Stimulated activated CD4-positive, alpha-beta T cell treated with anti-CD3 and anti-CD28 coated beads, Interleukin-12 subunit alpha, Interleukin-12 subunit beta, amount 100 ng/mL, for 4 hours (primary cell): ENCODE measurements around the gene PHACTR4.
"Not testable (repeated sequence)": the region's sequence is repeated elsewhere in the genome, so short reads cannot be mapped to it uniquely, and the experiment has no call there.

Experiments used
- DNase-seq: peaks from one replicate; pipeline ENCODE4 v3.0.0-alpha.2; 2020

The PHACTR4 gene

DNA sequence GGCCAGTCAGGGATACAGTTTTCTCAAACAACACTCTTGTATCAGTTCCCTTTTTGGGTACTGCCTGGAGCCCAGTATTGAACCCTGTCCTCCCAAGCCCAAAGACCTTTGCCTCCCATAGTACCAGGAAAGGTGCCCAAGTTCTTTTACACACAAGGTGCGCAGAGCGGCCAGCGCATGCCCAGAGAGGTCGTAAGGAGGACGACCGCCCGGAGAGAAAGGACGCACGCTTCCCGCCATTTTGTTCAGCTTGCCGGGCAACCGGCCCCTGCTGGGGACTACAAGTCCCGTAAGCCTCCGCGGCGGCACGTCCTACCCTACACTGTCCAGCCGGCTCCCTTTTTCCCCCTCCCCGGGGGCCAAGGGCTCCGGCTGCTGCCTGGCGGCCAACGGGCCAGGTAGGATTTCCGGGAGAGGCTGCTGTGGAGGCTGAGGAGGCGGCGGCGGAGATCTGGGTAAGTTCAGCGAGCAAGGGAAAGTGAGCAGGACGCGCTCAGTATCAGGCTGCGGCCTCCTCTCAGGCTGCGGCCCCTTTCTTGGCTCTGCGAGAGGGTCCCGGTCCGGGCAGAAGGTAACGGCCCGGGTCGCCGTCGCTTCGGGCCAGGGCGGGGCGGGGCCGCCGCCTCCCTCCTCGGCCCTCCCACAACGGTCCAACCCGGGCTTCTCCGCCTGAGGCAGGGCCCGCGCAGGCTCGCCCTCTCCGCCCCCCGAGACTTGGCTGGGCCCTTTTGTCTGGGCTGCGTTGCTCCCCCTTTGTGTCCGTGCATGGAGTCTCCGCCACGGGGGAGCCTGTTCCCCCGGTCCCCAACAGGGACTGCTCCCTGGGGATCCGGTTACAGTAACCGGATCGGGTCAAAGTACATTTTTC, at the start of gene PHACTR4:
Gene PHACTR4, plus strand, starts transcription at position 370 of the 868 bp plus-strand sequence. CDS start 37,708 bp downstream, outside the sequence.
- peak; percentile 79 for DNase-seq

DNA sequence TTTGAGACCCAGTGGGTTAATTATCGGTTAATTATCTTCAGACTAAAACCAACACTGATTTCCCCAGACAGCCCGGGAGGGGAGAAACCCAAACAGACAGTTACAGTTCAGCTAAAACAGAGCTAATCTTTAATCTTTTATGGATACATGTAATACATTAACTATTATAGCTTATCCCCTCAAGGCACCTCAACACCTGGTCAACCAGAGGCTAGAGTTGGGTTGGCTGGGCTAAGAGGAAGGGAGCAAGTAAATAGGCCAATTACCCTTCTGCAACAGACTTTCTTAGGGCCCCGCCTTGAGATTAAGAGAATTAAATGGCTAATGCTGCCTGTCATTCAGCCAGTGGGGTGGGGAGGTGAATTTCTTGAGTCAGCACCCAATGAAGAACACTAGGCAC, 47.3 kb upstream of the PHACTR4 start:
- no peak for DNase-seq

DNA sequence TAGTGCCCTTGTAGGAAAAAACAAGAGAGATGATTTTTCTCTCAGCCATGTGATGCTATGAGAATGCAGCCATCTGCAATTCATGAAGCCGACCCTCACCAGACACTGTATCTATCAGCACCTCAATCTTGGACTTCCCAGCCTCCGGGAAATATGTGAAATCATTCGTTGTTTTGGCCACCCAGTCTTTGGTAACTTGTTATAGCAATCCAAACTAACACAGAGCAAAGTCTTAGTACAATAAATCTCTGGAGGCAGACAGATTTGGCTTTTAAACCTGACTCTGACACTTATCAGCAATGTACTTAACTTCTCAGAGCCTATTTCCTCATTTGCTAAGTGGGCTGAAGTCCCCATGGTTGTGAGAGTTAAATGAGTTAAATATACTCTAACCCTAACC, 45.8 kb upstream of the PHACTR4 start:
- no peak for DNase-seq

DNA sequence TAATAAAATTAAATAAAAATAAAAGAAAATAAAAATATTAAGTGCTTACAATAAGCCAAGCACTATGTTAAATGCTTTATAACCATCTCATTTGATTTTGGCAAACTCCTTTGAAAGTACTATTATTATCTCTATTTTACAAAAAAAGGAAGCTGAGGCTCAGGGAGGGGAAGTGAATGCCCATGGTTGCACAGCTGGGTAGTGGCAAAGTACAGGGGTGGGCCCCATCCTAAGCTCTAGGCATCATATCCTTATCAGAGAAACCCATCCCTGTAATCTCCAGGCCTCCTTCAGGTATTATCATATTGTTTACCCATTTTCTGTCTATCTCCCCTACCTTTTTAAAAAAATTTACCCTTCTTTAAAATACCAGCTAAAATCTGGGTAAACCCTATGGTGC, 43.0 kb upstream of the PHACTR4 start:
- no peak for DNase-seq

DNA sequence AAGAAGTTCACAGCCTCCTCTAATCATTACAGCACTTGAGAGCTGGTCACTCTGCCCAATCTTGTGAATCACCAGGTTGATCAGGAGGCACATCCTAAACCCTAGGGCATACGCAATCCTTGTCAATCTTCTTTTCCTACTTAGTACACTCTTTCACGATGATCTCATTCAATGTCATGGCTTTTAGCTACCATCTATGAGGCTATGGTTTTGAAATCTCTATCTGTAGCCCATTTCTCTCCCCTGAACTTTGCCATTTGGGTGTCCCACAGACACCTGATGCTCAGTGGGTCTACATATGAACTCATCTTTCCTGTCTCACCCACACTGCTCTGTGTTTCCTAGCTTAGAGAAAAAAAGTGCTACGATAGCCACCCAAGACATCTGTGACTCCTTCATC, 42.6 kb upstream of the PHACTR4 start:
- no peak for DNase-seq

DNA sequence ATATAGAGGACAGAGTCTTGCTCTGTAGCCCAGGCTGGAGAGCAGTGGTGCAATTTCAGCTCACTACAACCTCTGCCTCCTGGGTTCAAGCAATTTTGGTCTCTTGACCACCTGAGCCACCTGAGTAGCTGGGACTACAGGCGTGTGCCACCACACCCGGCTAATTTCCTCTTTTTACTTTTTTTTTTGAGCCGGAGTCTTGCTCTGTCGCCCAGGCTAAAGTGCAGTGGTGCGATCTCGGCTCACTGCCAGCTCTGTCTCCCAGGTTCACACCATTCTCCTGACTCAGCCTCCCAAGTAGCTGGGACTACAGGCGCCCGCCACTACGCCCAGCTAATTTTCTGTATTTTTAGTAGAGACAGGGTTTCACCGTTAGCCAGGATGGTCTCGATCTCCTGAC, 42.1 kb upstream of the PHACTR4 start:
- DNase-seq: not testable (repeated sequence)

DNA sequence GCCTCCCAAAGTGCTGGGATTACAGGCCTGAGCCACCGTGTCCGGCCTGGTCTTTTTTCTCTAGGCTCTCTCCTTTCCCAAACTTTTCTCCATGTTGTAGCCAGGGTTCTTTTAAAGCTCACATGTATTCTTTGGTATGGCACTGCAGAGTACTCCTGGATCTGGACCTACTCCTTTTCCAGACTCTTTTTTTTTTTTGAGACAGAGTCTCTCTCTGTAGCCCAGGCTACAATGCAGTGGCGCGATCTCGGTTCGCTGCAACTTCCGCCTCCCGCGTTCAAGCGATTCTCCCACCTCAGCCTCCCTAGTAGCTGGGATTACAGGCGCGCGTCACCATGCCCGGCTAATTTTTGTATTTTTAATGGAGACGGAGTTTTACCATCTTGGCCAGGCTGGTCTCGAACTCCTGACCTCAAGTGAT, 41.3 kb upstream of the PHACTR4 start:
- DNase-seq: no peak

DNA sequence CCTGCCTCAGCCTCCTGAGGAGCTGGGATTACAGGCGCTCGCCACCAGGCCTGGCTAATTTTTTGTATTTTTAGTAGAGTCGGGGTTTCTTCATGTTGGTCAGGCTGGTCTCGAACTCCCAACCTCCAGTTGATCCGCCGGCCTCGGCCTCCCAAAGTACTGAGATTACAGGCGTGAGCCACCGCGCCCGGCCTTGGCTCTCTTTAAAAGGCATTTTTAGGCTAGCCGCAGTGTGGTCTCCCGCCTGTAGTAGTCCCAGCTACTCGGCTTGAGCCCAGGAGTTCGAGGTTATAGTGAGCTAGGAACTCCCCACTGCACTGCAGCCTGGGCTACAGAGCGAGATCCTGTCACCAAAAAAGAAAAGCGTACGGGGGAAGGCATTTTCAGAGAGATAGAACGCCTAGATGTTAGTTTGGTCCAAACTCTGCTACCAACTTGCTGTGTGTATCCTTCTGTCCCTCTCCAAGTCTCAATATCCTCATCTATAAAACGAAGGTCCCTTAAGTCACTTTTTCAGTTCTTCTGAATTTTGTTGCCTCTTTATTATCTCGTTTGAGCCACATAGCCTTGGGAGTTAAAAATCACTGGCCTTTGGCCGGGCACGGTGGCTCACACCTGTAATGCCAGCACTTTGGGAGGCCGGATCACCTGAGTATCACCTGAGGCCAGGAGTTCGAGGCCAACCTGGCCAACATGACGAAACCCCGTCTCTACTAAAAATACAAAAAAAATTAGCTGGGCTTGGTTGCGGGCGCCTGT, 40.0 kb upstream of the PHACTR4 start:
- DNase-seq: no peak

DNA sequence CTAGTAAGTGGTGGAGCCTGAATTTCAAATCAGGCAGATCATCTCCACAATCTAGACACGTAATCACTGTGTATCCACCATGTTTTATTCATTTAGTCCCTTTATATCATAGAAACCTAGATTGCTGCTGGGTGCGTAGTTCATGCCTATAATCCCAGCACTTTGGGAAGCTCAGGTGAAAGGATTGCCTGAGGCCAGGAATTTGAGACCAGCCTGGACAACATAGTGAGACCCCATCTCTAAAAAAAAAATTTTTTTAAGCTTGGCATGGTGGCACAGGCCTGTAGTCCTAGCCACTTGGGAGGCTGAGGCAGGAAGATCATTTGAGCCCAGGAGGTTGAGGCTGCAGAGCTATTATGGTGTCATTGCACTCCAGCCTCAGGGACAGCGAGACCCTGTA, 30.6 kb upstream of the PHACTR4 start:
- no peak for DNase-seq

DNA sequence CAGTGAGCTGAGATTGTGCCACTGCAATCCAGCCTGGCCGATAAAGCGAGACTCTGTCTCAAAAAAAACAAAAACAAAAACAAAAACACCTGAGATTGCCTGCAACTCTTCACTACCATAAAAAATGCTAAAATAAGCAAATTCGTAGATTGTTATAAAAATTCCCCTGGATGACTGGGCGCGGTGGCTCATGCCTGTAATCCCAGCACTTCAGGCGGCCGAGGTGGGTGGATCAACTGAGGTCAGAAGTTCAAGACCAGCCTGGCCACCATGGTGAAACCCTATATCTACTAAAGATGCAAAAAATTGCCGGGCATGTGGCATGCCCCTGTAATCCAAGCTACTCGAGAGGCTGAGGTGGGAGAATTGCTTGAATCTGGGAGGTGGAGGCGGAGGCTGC, 30.0 kb upstream of the PHACTR4 start:
- no peak for DNase-seq

DNA sequence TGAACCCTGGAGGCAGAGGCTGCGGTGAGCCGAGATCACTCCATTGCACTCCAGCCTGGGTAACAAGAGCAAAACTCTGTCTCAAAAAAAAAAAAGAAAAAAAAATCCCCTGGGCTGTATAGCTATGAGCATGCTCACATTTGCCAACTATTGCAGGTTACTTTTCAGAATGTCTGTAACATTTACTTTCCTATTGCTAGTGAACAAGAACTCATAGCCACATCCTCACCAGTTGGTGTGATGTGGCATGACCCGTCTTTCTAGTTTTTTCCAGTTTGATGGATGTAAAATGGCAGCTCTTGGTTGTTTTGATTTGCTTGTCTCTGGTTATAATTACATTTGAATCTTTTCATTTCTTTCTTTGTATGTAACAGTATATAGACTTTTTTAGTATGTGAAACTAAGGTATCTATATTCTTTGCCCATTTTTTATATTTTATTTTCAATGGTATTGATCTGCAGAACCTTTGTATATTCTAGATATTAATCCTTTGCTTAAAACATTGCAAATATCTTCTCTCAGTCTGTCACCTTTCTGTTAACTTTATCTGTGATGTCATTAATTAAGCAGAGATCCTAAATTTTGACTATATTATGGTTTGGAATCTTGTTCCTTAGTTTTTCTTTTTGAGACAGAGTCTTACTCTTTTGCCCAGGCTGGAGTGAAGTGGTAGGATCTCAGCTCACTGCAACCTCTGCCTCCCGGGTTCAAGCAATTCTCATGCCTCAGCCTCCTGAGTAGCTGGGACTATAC, 29.1 kb upstream of the PHACTR4 start:
- no peak for DNase-seq

DNA sequence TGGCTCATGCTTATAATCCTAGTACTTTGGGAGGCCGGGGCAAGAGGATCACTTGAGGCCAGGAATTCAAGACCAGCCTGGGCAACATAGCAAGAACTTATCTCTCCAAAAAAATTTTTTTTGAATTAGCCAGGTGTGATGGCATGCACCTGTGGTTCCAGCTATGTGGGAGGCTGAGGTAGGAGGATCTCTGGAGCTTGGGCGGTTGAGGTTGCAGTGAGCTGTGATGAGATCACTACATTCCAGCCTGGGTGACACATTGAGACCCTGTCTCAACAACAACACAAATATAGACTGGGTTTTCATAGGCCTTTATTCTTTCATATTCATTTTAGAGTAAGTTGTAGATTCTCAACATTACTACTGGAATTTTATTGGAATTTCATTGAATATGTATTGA, 27.9 kb upstream of the PHACTR4 start:
- no peak for DNase-seq

DNA sequence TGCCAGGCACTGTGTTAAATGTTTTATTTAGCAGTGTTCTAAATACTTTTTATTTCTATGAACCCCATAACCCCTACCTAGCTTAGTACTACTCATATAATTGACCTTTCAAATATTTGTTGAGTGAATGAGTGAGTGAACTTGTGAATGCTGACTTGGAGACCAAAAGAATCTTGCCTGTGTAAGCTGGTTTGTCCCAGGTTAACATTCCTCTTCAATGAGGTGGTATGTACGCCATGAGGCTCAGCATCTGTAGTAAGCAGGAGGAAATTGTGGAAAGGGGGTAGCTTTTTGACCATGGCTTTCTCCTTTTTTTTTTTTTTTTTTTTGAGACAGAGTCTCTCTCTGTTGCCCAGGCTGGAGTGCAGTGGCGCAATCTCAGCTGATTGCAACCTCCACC, 26.1 kb upstream of the PHACTR4 start:
- no peak for DNase-seq

DNA sequence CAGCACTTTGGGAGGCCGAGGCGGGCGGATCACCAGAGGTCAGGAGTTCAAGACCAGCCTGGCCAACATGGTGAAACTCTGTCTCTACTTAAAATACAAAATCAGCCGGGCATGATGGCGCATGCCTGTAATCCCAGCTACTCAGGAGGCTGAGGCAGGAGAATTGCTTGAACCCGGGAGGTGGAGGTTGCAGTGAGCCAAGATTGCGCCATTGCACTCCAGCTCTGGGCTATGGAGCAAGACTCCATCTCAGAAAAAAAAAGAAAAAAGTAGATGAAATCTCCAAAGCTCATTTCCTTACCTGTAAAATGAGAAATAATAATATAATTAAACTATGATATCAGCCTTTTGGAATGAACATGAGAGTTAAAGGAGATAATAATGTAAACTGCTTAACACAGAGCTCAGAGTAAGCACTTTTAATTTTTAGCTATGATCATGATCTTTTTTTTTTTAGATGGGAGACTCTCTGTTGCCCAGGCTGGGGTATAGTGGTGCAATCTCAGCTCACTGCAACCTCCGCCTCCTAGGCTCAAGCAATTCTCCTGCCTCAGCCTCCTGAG, 16.2 kb upstream of the PHACTR4 start:
- not testable (repeated sequence) for DNase-seq

DNA sequence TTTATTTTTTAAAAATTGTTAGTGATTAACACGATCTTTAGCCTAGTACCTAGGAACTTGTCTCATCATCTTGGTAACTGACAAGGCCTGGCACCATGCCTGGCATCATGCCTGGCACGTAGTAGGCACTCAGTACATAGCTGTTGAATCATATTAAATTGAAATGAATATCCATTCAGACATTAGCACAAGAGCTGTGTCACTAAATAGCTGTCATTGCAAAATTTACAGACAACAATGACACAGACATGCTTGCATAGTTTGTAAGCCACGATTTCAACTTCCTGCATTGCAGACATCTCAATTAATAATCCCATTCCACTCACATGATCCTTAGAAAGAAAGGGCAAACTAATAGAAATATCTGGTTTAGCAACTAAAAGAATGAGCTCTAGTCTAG, 15.4 kb upstream of the PHACTR4 start:
- no peak for DNase-seq

DNA sequence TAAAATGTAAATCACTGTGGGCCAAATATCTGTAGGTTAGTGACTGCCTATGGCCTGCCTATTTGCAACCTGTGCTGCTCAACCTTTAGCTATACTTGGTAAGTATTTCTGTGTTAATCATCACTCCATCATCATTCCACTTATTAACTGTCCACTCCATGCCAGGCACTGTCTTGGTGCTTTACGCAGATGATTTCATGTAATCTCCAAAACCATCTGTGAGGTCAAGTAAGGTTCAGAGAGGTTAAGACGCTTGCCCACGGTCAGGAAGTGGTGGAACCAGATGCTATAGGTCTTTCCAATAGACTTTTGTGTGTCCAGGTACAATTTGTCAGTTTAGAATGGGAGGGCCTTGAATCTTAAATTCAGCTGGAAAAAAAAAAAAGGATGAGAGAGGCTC, 10.8 kb upstream of the PHACTR4 start:
- DNase-seq: no peak

DNA sequence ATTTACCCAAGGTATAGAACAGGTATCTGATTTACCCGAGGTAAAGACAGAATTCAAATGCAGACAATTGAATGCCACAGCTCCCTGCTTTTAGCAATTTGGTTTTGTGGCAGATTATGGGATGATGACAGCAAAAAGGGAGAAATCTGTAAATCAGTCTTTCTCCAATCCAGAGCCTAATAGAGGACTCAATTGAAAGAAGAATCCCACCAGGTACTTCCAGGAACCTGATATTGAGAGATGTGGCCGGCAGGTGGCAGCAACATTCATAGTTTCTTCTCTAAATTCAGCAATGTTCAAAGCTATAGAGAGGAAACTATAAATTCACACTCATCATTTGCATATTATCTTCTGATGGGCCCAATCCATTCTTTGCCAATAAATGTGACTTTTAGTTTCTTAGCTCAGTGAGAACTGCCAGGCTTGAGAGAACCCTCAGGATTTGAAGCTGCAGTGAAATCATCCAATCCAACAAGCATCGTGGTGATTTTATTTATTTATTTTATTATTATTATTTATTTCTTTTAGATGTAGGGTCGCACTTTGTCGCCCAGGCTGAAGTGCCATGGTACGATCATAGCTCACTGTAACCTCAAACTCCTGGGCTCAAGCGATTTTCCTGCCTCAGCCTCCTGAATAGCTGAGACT, 9.8 kb upstream of the PHACTR4 start:
- DNase-seq: peak; percentile 71

DNA sequence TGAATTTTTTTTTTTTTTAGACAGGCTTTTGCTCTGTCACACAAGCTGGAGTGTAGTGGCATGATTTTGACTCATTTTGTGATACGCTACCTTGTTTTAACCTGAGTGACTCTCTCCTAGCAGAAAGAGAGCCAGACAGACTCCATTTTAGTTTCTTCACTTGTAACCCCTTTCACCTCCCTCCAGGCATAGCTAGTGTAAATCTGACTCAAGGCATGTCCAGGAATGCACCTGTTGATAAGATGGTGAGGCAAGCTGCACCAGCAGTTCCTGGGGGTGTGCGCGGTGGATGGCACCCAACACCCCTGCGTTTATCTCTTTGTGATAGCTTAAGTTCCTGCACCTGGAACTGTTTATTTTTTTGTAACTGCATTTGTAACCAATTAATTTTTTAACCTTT, 4.7 kb upstream of the PHACTR4 start:
- DNase-seq: no peak

DNA sequence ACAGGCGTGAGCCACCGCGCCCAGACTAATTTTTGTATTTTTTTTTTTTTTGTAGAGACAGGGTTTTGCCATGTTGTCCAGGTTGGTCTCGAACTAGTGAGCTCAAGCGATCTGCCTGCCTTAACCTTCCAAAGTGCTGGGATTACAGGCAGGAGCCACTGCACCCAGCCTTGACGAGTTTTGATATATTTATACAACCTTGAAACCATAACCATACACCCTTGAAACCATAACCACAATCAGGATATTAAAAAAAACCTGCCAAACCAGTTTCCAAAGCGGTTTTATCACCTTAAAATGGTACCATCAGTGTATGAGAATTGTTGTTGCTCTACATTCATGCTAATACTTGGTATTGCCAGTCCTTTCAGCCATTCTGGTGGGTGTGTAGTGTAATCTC, 3.7 kb upstream of the PHACTR4 start:
- DNase-seq: no peak

DNA sequence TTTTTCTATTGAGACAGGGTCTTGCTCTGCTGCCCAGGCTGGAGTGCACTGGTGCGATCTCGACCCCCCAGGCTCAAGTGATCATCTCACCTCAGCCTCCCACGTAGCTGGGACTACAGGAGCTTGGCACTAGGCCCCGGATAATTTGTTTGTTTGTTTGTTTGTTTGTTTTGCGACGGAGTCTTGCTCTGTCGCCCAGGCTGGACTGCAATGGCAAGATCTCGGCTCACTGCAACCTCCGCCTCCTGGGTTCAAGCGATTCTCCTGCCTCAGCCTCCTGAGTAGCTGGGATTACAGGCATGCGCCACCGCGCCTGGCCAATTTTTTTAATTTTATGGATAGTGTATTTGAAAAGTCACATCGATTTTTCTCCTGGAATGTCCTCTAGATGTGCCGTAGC, 932 bp upstream of the PHACTR4 start:
- DNase-seq: not testable (repeated sequence)

DNA sequence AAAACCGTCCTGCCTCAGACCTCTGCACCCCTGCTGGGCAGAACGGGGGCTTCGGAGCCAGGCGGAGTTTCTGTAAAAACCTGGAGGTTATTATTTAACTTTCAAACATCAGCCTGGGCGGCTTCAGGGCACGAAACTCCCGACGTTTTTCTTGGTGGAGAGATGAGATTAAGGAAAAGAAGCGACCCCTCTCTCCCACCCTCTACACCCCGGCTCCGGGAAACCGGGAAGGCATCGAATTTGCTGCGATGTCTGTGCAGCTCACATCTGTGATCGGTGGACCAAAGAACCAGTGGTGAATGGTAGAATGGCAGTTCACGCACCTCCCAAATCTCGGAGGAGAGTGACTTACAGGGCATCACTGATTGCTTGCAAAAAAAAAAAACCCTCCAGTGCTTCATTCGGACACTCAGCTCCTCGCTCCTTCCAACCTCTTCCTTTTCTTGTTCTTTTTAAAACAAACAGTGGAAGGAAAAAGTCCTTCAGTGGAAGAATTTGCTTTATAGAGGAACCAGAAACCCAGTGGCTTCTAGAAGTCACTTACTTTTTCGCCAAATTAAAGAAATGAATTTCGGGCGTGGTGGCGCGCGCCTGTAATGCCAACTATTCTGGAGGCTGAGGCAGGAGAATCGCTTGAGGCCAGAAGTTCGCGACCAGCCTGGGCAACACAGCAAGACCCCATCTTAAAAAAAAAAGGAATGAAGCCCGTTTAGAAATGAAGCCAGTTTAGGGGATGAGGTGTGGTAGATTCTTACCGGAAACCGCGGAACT, 884 bp downstream of the PHACTR4 start:
- no peak for DNase-seq

DNA sequence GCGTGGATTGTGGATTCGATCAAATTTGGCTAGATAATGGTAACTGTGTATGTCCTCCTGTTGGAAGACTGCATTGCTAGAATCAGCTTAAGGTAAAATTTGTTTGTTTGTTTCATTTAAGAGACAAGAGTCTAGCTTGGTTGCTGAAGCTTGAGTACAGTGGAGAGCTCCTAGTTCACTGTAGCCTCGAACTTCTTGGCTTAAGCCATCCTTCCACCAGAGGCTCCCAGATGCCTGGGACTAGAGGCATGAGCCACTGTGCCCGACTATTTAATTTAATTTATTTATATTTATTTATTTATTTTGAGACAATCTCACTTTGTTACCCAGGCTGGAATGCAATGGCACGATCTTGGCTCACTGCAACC, 1.5 kb downstream of the PHACTR4 start:
- no peak for DNase-seq
